ENCODE measurements around the gene FCRL6. TPM values are rescaled to one million over a fixed set of nuclear protein-coding genes. Genes with fewer than 3 reads are reported as not detected.

Gene FCRL6
- total RNA-seq, 2 experiments from 2014 or later, result not detected

- Mint-ChIP-seq H3K36me3 (ENCODE audit: low read depth) (no peaks in the 10 kb centered on the region), H3K4me3 (no peak within 1 kb of the TSS), H3K4me1 (peaks cover 39% of the 10 kb centered on the region), H3K9me3 (ENCODE audit: low read depth) (peaks cover 2% of the 10 kb centered on the region), H3K27me3 (no peaks in the 10 kb centered on the region), H3K27ac (peak within 1 kb of the TSS; percentile 75)
- CTCF ChIA-PET, result interaction anchor here (1.0 to 1.9 kb wide), 6 partner anchors 13 to 181 kb away, joined by 3 to 12 read pairs (median 4); no protein-coding TSS in a partner anchor
- POLR2A ChIA-PET, result interaction anchor here (0.7 kb wide), 1 partner anchor 47 kb away, joined by 3 read pairs; no protein-coding TSS in a partner anchor
- DNase-seq, result peak; percentile 79
- ATAC-seq, result peak; percentile 84
- intact Hi-C loops (cut with DNase I, micrococcal nuclease), result loop anchor here (1.0 to 5.0 kb wide), 3 partner anchors 28 to 46 kb away; partner anchors contain the start of gene DUSP23 (in 2 of the 2)
These were observed 24.4 kb downstream of the FCRL6 start, which contains the start of gene SLAMF8 for GRCh38 chr1:159826441-159827101. SLAMF8 (plus strand) TSS chr1:159826873; CDS start chr1:159826899, 26 bp downstream.

- H3K4me1 Mint-ChIP-seq, result peaks cover 39% of the 10 kb centered on the region
- DNase-seq (no peak), ATAC-seq (no peak)
- H3K9me3 Mint-ChIP-seq (ENCODE audit: low read depth), result peaks cover 2% of the 10 kb centered on the region
- ChIA-PET CTCF (interaction anchor here (0.6 to 1.9 kb wide), 6 partner anchors 13 to 181 kb away, joined by 3 to 12 read pairs (median 4); no protein-coding TSS in a partner anchor), POLR2A (interaction anchor here (0.7 kb wide), 1 partner anchor 47 kb away, joined by 3 read pairs; no protein-coding TSS in a partner anchor)
- H3K27ac Mint-ChIP-seq, result peak overlapping the region; percentile 75
- H3K36me3 Mint-ChIP-seq (ENCODE audit: low read depth), result no peaks in the 10 kb centered on the region
- H3K4me3 Mint-ChIP-seq, result no peak overlapping the region
- intact Hi-C loops (cut with DNase I, micrococcal nuclease), result loop anchor here (2.0 to 5.0 kb wide), 2 partner anchors 45 to 46 kb away; partner anchors contain the start of gene DUSP23 (in 2 of the 2)
- no peaks in the 10 kb centered on the region for H3K27me3 Mint-ChIP-seq
These were observed 24.9 kb downstream of the FCRL6 start for GRCh38 chr1:159827102-159827490.

GRCh38 chr1:159827549-159827948 lies 25.4 kb downstream of the FCRL6 start:
- intact Hi-C loops (cut with DNase I, micrococcal nuclease), result loop anchor here (2.0 to 5.0 kb wide), 2 partner anchors 45 to 47 kb away; partner anchors contain the start of gene DUSP23 (in 2 of the 2)

GRCh38 chr1:159828176-159828575 lies 26.0 kb downstream of the FCRL6 start:
- ATAC-seq (no peak), DNase-seq (no peak)
- Mint-ChIP-seq H3K9me3 (ENCODE audit: low read depth) (peaks cover 2% of the 10 kb centered on the region), H3K4me3 (no peak overlapping the region), H3K36me3 (ENCODE audit: low read depth) (no peaks in the 10 kb centered on the region), H3K27ac (no peak overlapping the region), H3K27me3 (no peaks in the 10 kb centered on the region), H3K4me1 (peaks cover 39% of the 10 kb centered on the region)
- ChIA-PET POLR2A (no interaction called here), CTCF (interaction anchor here (1.9 kb wide), 1 partner anchor 29 kb away, joined by 12 read pairs; no protein-coding TSS in a partner anchor)
- intact Hi-C loops (cut with DNase I, micrococcal nuclease), result loop anchor here in 1 of 2 experiments (5.0 kb wide), 1 partner anchor 46 kb away; the partner anchor contains the start of gene DUSP23

More at GRCh38 chr1:159827549-159827948, 25.4 kb downstream of the FCRL6 start:
- CTCF ChIA-PET, result interaction anchor here (0.6 to 1.9 kb wide), 5 partner anchors 12 to 63 kb away, joined by 3 to 12 read pairs (median 4); no protein-coding TSS in a partner anchor
- H3K4me3 Mint-ChIP-seq, result no peak overlapping the region
- H3K27me3 Mint-ChIP-seq, result no peaks in the 10 kb centered on the region
- no peak for DNase-seq
- no peak for ATAC-seq
- H3K4me1 Mint-ChIP-seq, result peaks cover 39% of the 10 kb centered on the region
- peak overlapping the region; percentile 43 for H3K27ac Mint-ChIP-seq
- H3K36me3 Mint-ChIP-seq (ENCODE audit: low read depth), result no peaks in the 10 kb centered on the region
- POLR2A ChIA-PET, result no interaction called here
- peaks cover 2% of the 10 kb centered on the region for H3K9me3 Mint-ChIP-seq (ENCODE audit: low read depth)

- ATAC-seq (no peak), DNase-seq (no peak)
- intact Hi-C loops (cut with DNase I, micrococcal nuclease), result loop anchor here in 1 of 2 experiments (5.0 kb wide), 1 partner anchor 46 kb away; the partner anchor contains the start of gene DUSP23
- H3K4me3 Mint-ChIP-seq, result no peak overlapping the region
- peaks cover 39% of the 10 kb centered on the region for H3K4me1 Mint-ChIP-seq
- H3K27ac Mint-ChIP-seq, result no peak overlapping the region
- ChIA-PET POLR2A (no interaction called here), CTCF (interaction anchor here (1.7 kb wide), 1 partner anchor 30 kb away, joined by 5 read pairs; no protein-coding TSS in a partner anchor)
- peaks cover 2% of the 10 kb centered on the region for H3K9me3 Mint-ChIP-seq (ENCODE audit: low read depth)
- H3K27me3 Mint-ChIP-seq, result no peaks in the 10 kb centered on the region
- no peaks in the 10 kb centered on the region for H3K36me3 Mint-ChIP-seq (ENCODE audit: low read depth)
These were observed 26.6 kb downstream of the FCRL6 start for GRCh38 chr1:159828581-159829272.

GRCh38 chr1:159829273-159829634 lies 27.1 kb downstream of the FCRL6 start:
- intact Hi-C loops (cut with DNase I, micrococcal nuclease), result loop anchor here in 1 of 2 experiments (5.0 kb wide), 1 partner anchor 47 kb away; the partner anchor contains the start of gene DUSP23
- Mint-ChIP-seq H3K27ac (no peak overlapping the region), H3K4me3 (no peak overlapping the region), H3K36me3 (ENCODE audit: low read depth) (no peaks in the 10 kb centered on the region), H3K4me1 (peaks cover 39% of the 10 kb centered on the region), H3K9me3 (ENCODE audit: low read depth) (peaks cover 2% of the 10 kb centered on the region), H3K27me3 (no peaks in the 10 kb centered on the region)
- peak; percentile 32 for ATAC-seq
- ChIA-PET POLR2A (no interaction called here), CTCF (interaction anchor here (0.5 to 1.7 kb wide), 2 partner anchors 13 to 31 kb away, joined by 3 to 5 read pairs; no protein-coding TSS in a partner anchor)
- peak; percentile 28 for DNase-seq

GRCh38 chr1:159829822-159830465 lies 27.8 kb downstream of the FCRL6 start:
- POLR2A ChIA-PET, result no interaction called here
- Mint-ChIP-seq H3K36me3 (ENCODE audit: low read depth) (no peaks in the 10 kb centered on the region), H3K27me3 (no peaks in the 10 kb centered on the region), H3K9me3 (ENCODE audit: low read depth) (peaks cover 2% of the 10 kb centered on the region), H3K27ac (no peak overlapping the region), H3K4me3 (no peak overlapping the region), H3K4me1 (peaks cover 39% of the 10 kb centered on the region)
- ATAC-seq (no peak), DNase-seq (no peak)
- intact Hi-C loops (cut with DNase I, micrococcal nuclease), result loop anchor here in 1 of 2 experiments (5.0 kb wide), 1 partner anchor 48 kb away; the partner anchor contains the start of gene DUSP23
- CTCF ChIA-PET, result interaction anchor here (0.5 to 1.7 kb wide), 5 partner anchors 13 to 414 kb away, joined by 3 to 5 read pairs (median 3); no protein-coding TSS in a partner anchor

GRCh38 chr1:159830722-159831121 lies 28.6 kb downstream of the FCRL6 start:
- ChIA-PET POLR2A (no interaction called here), CTCF (interaction anchor here (0.6 to 1.5 kb wide), 4 partner anchors 9 to 414 kb away, joined by 3 to 4 read pairs (median 3); no protein-coding TSS in a partner anchor)
- H3K4me3 Mint-ChIP-seq, result no peak overlapping the region
- no peaks in the 10 kb centered on the region for H3K36me3 Mint-ChIP-seq (ENCODE audit: low read depth)
- H3K9me3 Mint-ChIP-seq (ENCODE audit: low read depth), result peaks cover 2% of the 10 kb centered on the region
- intact Hi-C loops (cut with DNase I, micrococcal nuclease), result no loop called here
- H3K4me1 Mint-ChIP-seq, result peaks cover 32% of the 10 kb centered on the region
- no peak overlapping the region for H3K27ac Mint-ChIP-seq
- ATAC-seq (no peak), DNase-seq (no peak)
- no peaks in the 10 kb centered on the region for H3K27me3 Mint-ChIP-seq

- DNase-seq (no peak), ATAC-seq (no peak)
- intact Hi-C loops (cut with DNase I, micrococcal nuclease), result no loop called here
- Mint-ChIP-seq H3K4me1 (peaks cover 24% of the 10 kb centered on the region), H3K27me3 (no peaks in the 10 kb centered on the region), H3K27ac (no peak overlapping the region), H3K4me3 (no peak overlapping the region), H3K9me3 (ENCODE audit: low read depth) (no peaks in the 10 kb centered on the region), H3K36me3 (ENCODE audit: low read depth) (peaks cover 1% of the 10 kb centered on the region)
- CTCF ChIA-PET, result interaction anchor here (0.8 to 1.9 kb wide), 4 partner anchors 10 to 59 kb away, joined by 3 to 5 read pairs (median 4); no protein-coding TSS in a partner anchor
- POLR2A ChIA-PET, result interaction anchor here (0.6 kb wide), 1 partner anchor 8 kb away, joined by 3 read pairs; no protein-coding TSS in a partner anchor
These were observed 29.4 kb downstream of the FCRL6 start for GRCh38 chr1:159831412-159832141.

- Mint-ChIP-seq H3K27ac (no peak overlapping the region), H3K36me3 (ENCODE audit: low read depth) (peaks cover 2% of the 10 kb centered on the region), H3K4me3 (no peak overlapping the region), H3K27me3 (no peaks in the 10 kb centered on the region), H3K4me1 (peaks cover 17% of the 10 kb centered on the region), H3K9me3 (ENCODE audit: low read depth) (no peaks in the 10 kb centered on the region)
- ChIA-PET POLR2A (interaction anchor here (0.6 kb wide), 1 partner anchor 8 kb away, joined by 3 read pairs; no protein-coding TSS in a partner anchor), CTCF (interaction anchor here (1.1 to 1.9 kb wide), 3 partner anchors 22 to 58 kb away, joined by 4 to 5 read pairs (median 4); no protein-coding TSS in a partner anchor)
- ATAC-seq (no peak), DNase-seq (no peak)
- intact Hi-C loops (cut with DNase I, micrococcal nuclease), result no loop called here
These were observed 30.1 kb downstream of the FCRL6 start for GRCh38 chr1:159832309-159832708.

Measured in activated CD4-positive, alpha-beta T cell treated with anti-CD3 and anti-CD28 coated beads for 36 hours (primary cell).